HCT116 (cell line): ENCODE data around the gene ZNF646.

Experiments used
- CTCF ChIP-seq, 3 experiments: fragments of 200-600 bp in 1 of 3; sonication (generic) in 1 of 3; IDR thresholded peaks in 2 of 3; conservative IDR thresholded peaks in 1 of 3; 2 replicates each; pipeline ENCODE4 v1.5.1; 2012 to 2017; ENCODE audit warnings: low read depth in 2 of 3, low read length in 2 of 3, antibody characterized with exemption in 1 of 3, borderline replicate concordance in 1 of 3, control low read depth in 1 of 3, mild to moderate bottlenecking in 1 of 3, mixed read lengths in 1 of 3, mixed run types in 1 of 3, moderate library complexity in 1 of 3; ENCODE audit not compliant: insufficient read depth in 1 of 3
- MAX ChIP-seq: IDR thresholded peaks from 2 replicates; pipeline ENCODE4 v1.6.1; 2012
- POLR2A ChIP-seq: IDR thresholded peaks from 2 replicates; pipeline ENCODE4 v1.7.0; 2011; ENCODE audit warnings: borderline replicate concordance; ENCODE audit not compliant: insufficient read depth, insufficient read length; ENCODE audit errors: extremely low read depth
- POLR2AphosphoS5 ChIP-seq: IDR thresholded peaks from 2 replicates; pipeline ENCODE4 v1.6.1; 2011; ENCODE audit warnings: mild to moderate bottlenecking, low read depth, low read length, moderate library complexity
- RAD21 ChIP-seq: IDR thresholded peaks from 2 replicates; pipeline ENCODE4 v1.6.1; 2012; ENCODE audit warnings: low read depth, mild to moderate bottlenecking

GRCh38 chr16:31076319-31076718 is 2.1 kb downstream of the ZNF646 start:
- no peak for TF ChIP-seq POLR2AphosphoS5
- no peak for TF ChIP-seq CTCF (IDR thresholded peaks at IDR 0.05 in 2 of 3, conservative IDR thresholded peaks at IDR 0.05 in 1 of 3; ENCODE audit: borderline replicate concordance in 1 of 3, insufficient read depth in 1 of 3, low read depth in 2 of 3, low read length in 2 of 3)
- no peak for TF ChIP-seq POLR2A
- no peak for TF ChIP-seq RAD21
- TF ChIP-seq MAX: no peak
